GM19025 (cell line): ENCODE data around the gene SV2B.

Source experiments
- ATAC-seq: cut with Tn5 transposase; IDR thresholded peaks from one replicate; pipeline ENCODE4 v1.9.1; 2021; ENCODE audit warnings: mild to moderate bottlenecking, low read depth, moderate library complexity; ENCODE audit not compliant: unreplicated experiment

SV2B gene

GRCh38 chr15:91259077-91259476 is 159.0 kb downstream of the SV2B start:
- ATAC-seq, result no peak

- ATAC-seq, result no peak
Measured at GRCh38 chr15:91261345-91261744, 161.3 kb downstream of the SV2B start.

- no peak for ATAC-seq
Measured at GRCh38 chr15:91263632-91264531, 163.8 kb downstream of the SV2B start.

GRCh38 chr15:91264651-91265351 is 164.7 kb downstream of the SV2B start:
- no peak for ATAC-seq

GRCh38 chr15:91265416-91265940 is 165.4 kb downstream of the SV2B start:
- no peak for ATAC-seq

GRCh38 chr15:91268510-91268909 is 168.5 kb downstream of the SV2B start:
- ATAC-seq, result no peak

- ATAC-seq, result no peak
Measured at GRCh38 chr15:91270747-91271146, 170.7 kb downstream of the SV2B start.

- ATAC-seq, result no peak
Measured at GRCh38 chr15:91271565-91272153, 171.6 kb downstream of the SV2B start.

GRCh38 chr15:91275844-91276243 is 175.8 kb downstream of the SV2B start:
- no peak for ATAC-seq

GRCh38 chr15:91278951-91279350 is 178.9 kb downstream of the SV2B start:
- ATAC-seq, result no peak

GRCh38 chr15:91279486-91279885 is 179.4 kb downstream of the SV2B start:
- no peak for ATAC-seq

GRCh38 chr15:91281947-91282346 is 181.9 kb downstream of the SV2B start:
- ATAC-seq, result no peak

GRCh38 chr15:91282486-91282885 is 182.4 kb downstream of the SV2B start:
- no peak for ATAC-seq

GRCh38 chr15:91283155-91283554 is 183.1 kb downstream of the SV2B start:
- ATAC-seq, result no peak

GRCh38 chr15:91284758-91285466 is 184.9 kb downstream of the SV2B start:
- ATAC-seq, result no peak

- no peak for ATAC-seq
Measured at GRCh38 chr15:91289324-91289723, 189.3 kb downstream of the SV2B start.

GRCh38 chr15:91290553-91290952 is 190.5 kb downstream of the SV2B start:
- ATAC-seq, result no peak

GRCh38 chr15:91291673-91292072 is 191.6 kb downstream of the SV2B start:
- no peak for ATAC-seq

GRCh38 chr15:91294344-91294743 is 194.3 kb downstream of the SV2B start:
- no peak for ATAC-seq

- no peak for ATAC-seq
Measured at GRCh38 chr15:91294795-91295194, 194.7 kb downstream of the SV2B start.

GRCh38 chr15:91298101-91298500 is 198.0 kb downstream of the SV2B start:
- no peak for ATAC-seq
